ENCODE results near the gene MTRF1. TPM values are rescaled to one million over a fixed set of nuclear protein-coding genes. Genes with fewer than 3 reads are reported as not detected.

The MTRF1 gene
- total and polyA plus RNA-seq, 2 of the 4 experiments (the other 2 are of a cell fraction) = 9.7 to 12.4 TPM

- H3K4me2 ChIP-seq (ENCODE audit: low read depth, low read length) = no peak overlapping the region
- H3K36me3 ChIP-seq (ENCODE audit: control insufficient read depth, insufficient read depth, low read length) = peaks cover 7% of the 10 kb centered on the region
- 100% methylated on average over 1 of the region's 4 CpGs; no CpG with 5 or more reads in 1 of the 2 experiments for WGBS, 2 experiments (ENCODE audit: extremely low coverage in 2 of 2, insufficient read length in 1 of 2)
- no peaks in the 10 kb centered on the region for H3K79me1 ChIP-seq (ENCODE audit: low read depth in 1 of 2, low read length in 2 of 2)
- no peak overlapping the region for H2AK5ac ChIP-seq (ENCODE audit: low read depth, low read length)
- no peak overlapping the region for H3K4me3 ChIP-seq (ENCODE audit: insufficient read depth, low read depth, low read length)
- no peak overlapping the region for H3K14ac ChIP-seq (replicated peaks; ENCODE audit: low read depth, low read length)
- POLR2A ChIA-PET (ENCODE audit: unreplicated experiment) = no interaction called here
- H3K4ac ChIP-seq (ENCODE audit: low read depth, low read length) = no peak overlapping the region
- no peak overlapping the region for H4K91ac ChIP-seq (ENCODE audit: insufficient read depth, low read depth, low read length)
- H3K9me3 ChIP-seq (ENCODE audit: control insufficient read depth, insufficient read depth, low read length) = no peaks in the 10 kb centered on the region
- no peak overlapping the region; the same call in 1 of the 2 replicates for H3K23ac ChIP-seq (ENCODE audit: low read depth, low read length)
- no peak for TF ChIP-seq CTCF (conservative IDR thresholded peaks at IDR 0.05; ENCODE audit: low read depth, low read length)
- TF ChIP-seq RAD21 (IDR thresholded peaks at IDR 0.05; ENCODE audit: low read length) = no peak
- no peak for TF ChIP-seq RCOR1 (IDR thresholded peaks at IDR 0.05; ENCODE audit: insufficient replicate concordance, low read length)
- no peak for TF ChIP-seq MXI1 (IDR thresholded peaks at IDR 0.05; ENCODE audit: borderline replicate concordance, low read depth, low read length)
- no peak for TF ChIP-seq ELK1 (IDR thresholded peaks at IDR 0.05; ENCODE audit: borderline replicate concordance, low read depth, low read length)
- no peak for TF ChIP-seq RFX5 (IDR thresholded peaks at IDR 0.05; ENCODE audit: low read depth, low read length)
- TF ChIP-seq USF2 (IDR thresholded peaks at IDR 0.05; ENCODE audit: low read depth, low read length) = no peak
- no peak for TF ChIP-seq NFE2L2 (IDR thresholded peaks at IDR 0.05; ENCODE audit: low read depth, low read length)
- TF ChIP-seq SMC3 (IDR thresholded peaks at IDR 0.05; ENCODE audit: low read depth, low read length) = no peak
- peak overlapping the region; percentile 4; the same call in 1 of the 2 replicates for H4K5ac ChIP-seq (ENCODE audit: low read depth, low read length)
- CTCF ChIA-PET = interaction anchor here (0.6 to 1.7 kb wide), 2 partner anchors 10 to 79 kb away, joined by 3 to 4 read pairs; no protein-coding TSS in a partner anchor
- no peak overlapping the region for H3K9ac ChIP-seq (ENCODE audit: low read depth, low read length)
- no peak overlapping the region for H3K18ac ChIP-seq (ENCODE audit: low read depth, low read length)
- dilution Hi-C loops (cut with HindIII; ENCODE audit: low sequenced_read_pairs, unreplicated experiment) = no loop called here
- intact Hi-C loops (cut with micrococcal nuclease) = no loop called here
- DNase-seq (no peak), ATAC-seq (ENCODE audit: low read depth) (no peak)
- H3K9me1 ChIP-seq (ENCODE audit: insufficient read depth, low read length) = 0 out of 2 replicates have a peak, but pooled peaks cover 2% of the 10 kb centered on the region
- no TSS peak for BruUV-seq (replicated peaks)
- no peak overlapping the region for H3K27ac ChIP-seq (ENCODE audit: insufficient read depth, low read length)
- H3K27me3 ChIP-seq (ENCODE audit: control insufficient read depth, insufficient read depth, low read length) = no peaks in the 10 kb centered on the region
- no peak overlapping the region for H2BK20ac ChIP-seq (ENCODE audit: low read depth, low read length)
- no peak overlapping the region for H3K56ac ChIP-seq (ENCODE audit: extremely low read depth, insufficient read depth, low read length)
- H2AK9ac ChIP-seq (replicated peaks; ENCODE audit: low read depth, low read length, poor library complexity) = no peak overlapping the region
- H2AFZ ChIP-seq (replicated peaks; ENCODE audit: low read length, poor library complexity) = no peak overlapping the region
- H4K20me1 ChIP-seq (ENCODE audit: insufficient read depth, low read length) = no peaks in the 10 kb centered on the region
- in situ Hi-C loops (cut with MboI; ENCODE audit: low sequenced_read_pairs) = no loop called here
- no peak overlapping the region for H2BK120ac ChIP-seq (ENCODE audit: low read depth, low read length)
- H4K8ac ChIP-seq (ENCODE audit: low read depth in 2 of 2, low read length in 2 of 2) = no peak overlapping the region
- peaks cover 2% of the 10 kb centered on the region; the same call in 1 of the 2 replicates for H3K4me1 ChIP-seq (ENCODE audit: control insufficient read depth, insufficient read depth, low read length)
- H2BK5ac ChIP-seq (ENCODE audit: low read depth, low read length, poor library complexity, severe bottlenecking) = no peak overlapping the region
- no peak overlapping the region; the same call in 2 of the 3 replicates for H2BK15ac ChIP-seq (ENCODE audit: low read depth, low read length)
Observed at GRCh38 chr13:41232578-41233480, 30.5 kb downstream of the MTRF1 start.

Data from IMR-90 (cell line).